Effector CD4-positive, alpha-beta T cell (primary cell): ENCODE measurements around the gene SNRPD1.
"Not testable (repeated sequence)": the region's sequence is repeated elsewhere in the genome, so short reads cannot be mapped to it uniquely, and the experiment has no call there.

Experiments
- DNase-seq: peaks from one replicate; pipeline ENCODE4 v3.0.0-alpha.2; 2020

The SNRPD1 gene

GRCh38 chr18:21638822-21639221 is 26.7 kb downstream of the SNRPD1 start:
- no peak for DNase-seq

GRCh38 chr18:21640375-21640774 is 28.3 kb downstream of the SNRPD1 start:
- DNase-seq = not testable (repeated sequence)

GRCh38 chr18:21650311-21650710 is 38.2 kb downstream of the SNRPD1 start:
- no peak for DNase-seq

- DNase-seq = no peak
Measured at GRCh38 chr18:21652073-21652472, 40.0 kb downstream of the SNRPD1 start.

GRCh38 chr18:21653361-21653760 is 41.2 kb downstream of the SNRPD1 start:
- DNase-seq = no peak

- DNase-seq = no peak
Measured at GRCh38 chr18:21656402-21656801, 44.3 kb downstream of the SNRPD1 start.

GRCh38 chr18:21660078-21660477 is 48.0 kb downstream of the SNRPD1 start:
- no peak for DNase-seq

GRCh38 chr18:21662581-21662980 is 50.5 kb downstream of the SNRPD1 start:
- DNase-seq = no peak

- DNase-seq = no peak
Measured at GRCh38 chr18:21663578-21663977, 51.5 kb downstream of the SNRPD1 start.

GRCh38 chr18:21664069-21664468 is 52.0 kb downstream of the SNRPD1 start:
- DNase-seq = no peak

- DNase-seq = no peak
Measured at GRCh38 chr18:21669736-21670285, 57.7 kb downstream of the SNRPD1 start.

- no peak for DNase-seq
Measured at GRCh38 chr18:21672521-21673267, 60.6 kb downstream of the SNRPD1 start.

GRCh38 chr18:21675354-21675753 is 63.2 kb downstream of the SNRPD1 start:
- not testable (repeated sequence) for DNase-seq

- no peak for DNase-seq
Measured at GRCh38 chr18:21678859-21679258, 66.7 kb downstream of the SNRPD1 start.

GRCh38 chr18:21680161-21680560 is 68.0 kb downstream of the SNRPD1 start:
- no peak for DNase-seq

GRCh38 chr18:21682371-21683051 is 70.4 kb downstream of the SNRPD1 start:
- DNase-seq = no peak
